Jurkat, Clone E6-1 (cell line): ENCODE measurements around the gene GJD2.

Source experiments
- DNase-seq: peaks from one replicate; pipeline ENCODE4 v3.0.0-alpha.2; 2011; ENCODE audit warnings: low read depth, low spot score
- H3K4me3 ChIP-seq: 2 replicates; pipeline ENCODE4 v1.5.1; 2011; ENCODE audit warnings: mild to moderate bottlenecking, low read length, control low read depth, moderate library complexity

Gene GJD2

DNA sequence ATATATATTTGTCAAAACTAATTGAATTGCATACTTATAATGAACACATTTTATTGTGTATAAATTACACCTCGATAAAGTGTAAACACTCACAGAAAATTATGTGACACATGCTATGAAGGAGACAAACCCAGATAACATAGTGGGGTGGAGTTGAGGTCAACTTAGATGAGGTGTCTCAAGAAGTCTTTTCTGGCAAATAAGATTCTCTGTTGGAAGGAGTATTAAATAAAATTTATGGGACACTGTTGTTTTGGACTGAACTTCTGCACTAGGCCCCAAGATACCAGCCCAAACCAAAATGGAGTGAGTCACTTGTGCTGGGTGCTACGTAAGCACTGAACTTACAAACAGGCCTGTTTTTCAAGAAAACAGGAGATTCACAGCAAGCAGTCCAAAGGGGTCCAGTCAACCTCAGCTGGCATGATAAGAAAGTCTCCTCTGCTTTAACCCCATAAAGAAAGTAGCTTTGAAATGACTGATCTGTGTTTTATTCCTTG lies 21.9 kb upstream of the GJD2 start:
- no peak for DNase-seq
- H3K4me3 ChIP-seq = no peak overlapping the region

DNA sequence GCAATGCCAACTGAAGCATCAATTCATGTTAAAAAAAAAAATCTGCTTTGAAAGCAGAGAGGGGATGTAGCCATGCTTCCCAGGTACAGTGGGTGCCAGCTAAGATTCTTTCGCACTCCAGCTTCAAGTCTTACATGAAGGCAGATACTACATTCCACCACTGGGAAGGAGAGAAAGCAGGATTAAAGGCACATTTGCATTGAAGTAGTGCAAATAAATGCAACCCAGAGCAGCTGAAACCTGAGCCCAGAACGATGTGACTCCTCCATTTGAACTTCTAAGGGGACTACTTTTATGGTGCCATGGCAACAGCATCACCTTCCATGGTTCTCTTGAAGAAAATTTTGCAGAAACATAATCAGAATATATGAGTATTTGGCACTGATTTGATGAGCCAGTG lies 19.1 kb upstream of the GJD2 start:
- DNase-seq = no peak
- H3K4me3 ChIP-seq = no peak overlapping the region

DNA sequence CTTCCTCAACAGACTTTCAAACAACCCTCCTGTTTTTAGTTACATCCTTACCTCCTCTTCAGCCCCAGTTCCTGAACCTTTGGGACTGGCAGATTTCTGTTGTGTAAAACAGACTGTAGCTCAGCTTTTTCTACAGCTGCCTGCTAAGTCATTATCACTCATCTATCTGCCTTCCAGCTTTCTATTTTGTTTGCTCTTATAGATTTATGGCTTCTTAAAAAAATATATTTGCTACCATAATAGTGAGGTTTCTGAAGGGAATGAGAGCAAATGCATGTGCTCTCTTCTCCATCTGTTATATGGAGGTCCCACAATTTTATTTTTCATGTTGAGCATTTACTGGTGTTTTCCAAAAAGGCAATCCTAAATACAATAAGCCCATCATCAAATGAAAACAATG lies 18.2 kb upstream of the GJD2 start:
- H3K4me3 ChIP-seq = no peak overlapping the region
- no peak for DNase-seq

DNA sequence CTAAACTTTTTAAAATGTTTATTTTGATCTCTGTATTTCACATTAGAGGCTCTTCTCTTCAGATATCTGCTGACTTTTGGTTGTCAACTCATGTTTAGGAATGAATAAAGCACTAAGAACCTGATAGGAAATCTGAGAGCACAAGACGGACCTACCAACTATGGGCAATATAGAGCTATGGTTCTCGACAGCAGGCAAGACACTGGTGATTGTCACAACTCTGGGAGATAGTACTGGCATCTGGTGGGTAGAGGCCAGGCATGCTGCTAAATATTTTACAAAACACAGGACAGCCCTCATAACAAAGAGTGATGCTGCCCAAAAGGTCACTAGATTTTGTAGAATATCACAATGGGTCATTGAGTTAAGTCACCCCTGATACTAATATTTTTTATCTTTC lies 17.5 kb upstream of the GJD2 start:
- no peak overlapping the region for H3K4me3 ChIP-seq
- no peak for DNase-seq

DNA sequence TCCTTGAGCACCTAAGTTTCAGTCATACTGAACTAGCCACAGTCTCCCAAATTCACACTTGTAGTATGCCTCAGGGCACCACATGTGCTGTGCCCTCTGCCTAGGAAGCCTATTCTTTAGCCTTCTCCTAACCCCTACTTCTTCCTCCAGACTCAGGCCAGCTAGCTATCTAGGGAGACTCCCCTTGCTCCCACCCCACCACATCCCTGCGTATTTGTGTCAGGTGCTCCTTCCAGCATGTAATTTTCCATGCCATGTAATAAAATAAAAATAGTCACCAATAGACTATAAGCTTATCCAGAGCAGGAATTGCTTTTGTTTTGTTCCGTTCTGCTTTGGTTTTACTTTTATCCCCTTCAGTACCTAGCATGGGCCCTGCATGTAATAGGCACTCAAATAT lies 14.9 kb upstream of the GJD2 start:
- no peak for DNase-seq
- no peak overlapping the region for H3K4me3 ChIP-seq

DNA sequence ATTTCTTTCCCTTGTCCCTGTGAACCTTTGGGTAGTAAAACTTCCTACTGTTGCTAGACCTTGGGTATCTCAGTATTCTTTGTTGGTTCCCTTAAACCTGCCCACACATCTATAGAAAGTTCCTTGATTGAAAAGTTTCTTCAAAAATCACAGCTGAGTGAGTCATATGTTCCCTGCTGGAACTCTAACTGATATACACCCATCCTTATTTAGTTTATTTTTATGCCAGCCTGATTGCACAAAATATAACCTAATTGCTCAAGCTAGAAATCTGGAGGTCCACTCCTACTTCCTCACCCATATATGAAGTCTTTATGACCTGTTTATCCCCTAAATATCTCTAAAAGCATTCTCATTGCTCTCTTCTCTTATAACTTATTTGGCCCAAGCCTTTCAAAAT lies 13.7 kb upstream of the GJD2 start:
- no peak overlapping the region for H3K4me3 ChIP-seq
- no peak for DNase-seq

DNA sequence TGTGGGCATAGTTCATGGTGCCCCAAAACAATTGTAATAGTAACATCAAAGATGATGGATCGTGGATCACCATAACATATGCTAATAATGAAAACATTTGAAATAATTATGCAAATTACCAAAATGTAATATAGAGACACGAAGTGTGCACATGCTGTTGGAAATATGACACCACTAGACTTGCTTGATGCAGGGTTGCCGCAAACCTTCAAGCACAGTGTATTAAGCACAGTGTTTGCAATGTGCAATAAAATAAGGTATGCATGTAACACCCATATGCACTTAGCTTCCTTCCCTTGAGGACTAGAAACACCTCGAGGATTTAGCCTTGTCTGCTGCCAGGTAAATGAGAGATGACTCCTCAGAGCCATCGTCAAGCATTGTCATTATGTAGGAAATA lies 10.9 kb upstream of the GJD2 start:
- H3K4me3 ChIP-seq = no peak overlapping the region
- DNase-seq = no peak

DNA sequence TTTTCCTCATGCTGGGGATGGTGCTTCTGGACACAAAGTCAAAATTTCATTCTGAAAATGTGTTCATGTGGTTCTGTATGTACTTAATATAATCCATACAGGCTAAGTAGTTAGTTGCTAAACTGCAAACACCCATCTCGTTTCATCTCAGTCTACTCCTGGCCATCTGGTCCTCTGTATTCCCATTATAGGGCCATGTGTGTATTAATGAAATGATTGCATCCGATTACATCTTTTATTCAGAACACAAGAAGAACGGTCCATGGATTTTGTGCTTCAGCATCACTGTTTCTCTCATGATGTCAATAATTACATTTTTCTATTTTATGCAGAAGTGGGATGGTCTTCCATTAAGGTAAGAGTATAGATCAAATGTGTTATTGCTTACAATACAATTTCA lies 6.1 kb upstream of the GJD2 start:
- H3K4me3 ChIP-seq = no peak overlapping the region

DNA sequence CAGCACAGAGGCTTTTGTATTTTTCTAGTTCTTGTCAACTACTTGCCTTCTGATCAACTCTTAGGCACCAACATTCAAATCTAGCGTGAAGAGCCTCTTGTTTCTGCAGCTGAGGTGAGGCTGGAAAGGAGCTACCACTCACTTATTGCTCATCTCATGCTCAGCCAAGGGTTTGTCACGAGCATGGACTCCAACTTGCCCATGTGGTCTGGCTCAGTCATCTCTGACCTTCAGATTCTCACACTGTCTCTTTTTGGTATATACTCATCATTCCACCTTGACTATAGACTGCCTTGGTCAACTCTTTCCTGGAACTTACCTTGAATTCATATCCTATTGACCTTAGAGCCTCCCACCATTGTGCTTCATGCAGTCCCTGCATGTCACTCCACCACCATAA lies 5.2 kb upstream of the GJD2 start:
- DNase-seq = no peak
- H3K4me3 ChIP-seq = no peak overlapping the region

More for the DNA sequence above, 6.1 kb upstream of the GJD2 start:
- no peak for DNase-seq

DNA sequence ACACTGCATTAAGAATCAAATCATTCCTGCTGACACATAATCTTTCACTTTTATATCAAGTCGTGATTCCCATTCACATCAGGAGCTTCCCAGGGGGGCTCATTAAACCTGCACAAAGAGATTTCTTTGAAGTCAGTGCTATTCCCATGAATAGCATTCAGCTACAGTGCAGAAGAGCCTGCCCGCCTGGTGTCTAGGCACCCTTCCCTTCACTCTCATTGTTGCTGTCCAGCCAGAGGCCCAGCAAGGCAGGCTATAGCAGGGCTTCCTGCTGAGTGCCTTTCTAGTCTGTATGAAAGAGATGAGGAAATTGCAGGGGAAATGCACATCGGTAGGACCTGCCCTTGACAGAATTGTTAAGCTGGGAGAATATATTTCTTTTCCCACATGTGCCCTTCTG lies 4.5 kb upstream of the GJD2 start:
- H3K4me3 ChIP-seq = no peak overlapping the region
- no peak for DNase-seq

DNA sequence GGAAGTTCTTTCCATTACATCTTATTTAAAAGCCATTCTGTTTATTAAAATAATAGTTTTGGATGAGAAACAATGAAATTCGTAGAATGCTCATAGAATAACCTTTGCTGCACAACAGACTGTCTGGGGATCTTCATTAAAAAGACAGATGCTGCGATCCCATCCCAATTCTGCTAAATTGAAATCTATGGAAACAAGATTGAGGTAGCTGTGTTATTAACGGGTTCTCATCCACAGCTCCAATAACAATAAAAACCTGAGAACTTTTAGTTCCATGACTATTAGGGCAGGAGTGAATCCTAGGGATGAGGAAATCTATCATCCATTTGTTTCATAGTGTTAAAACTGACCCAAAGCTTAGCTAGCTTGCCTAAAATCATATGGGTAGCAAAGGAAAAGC lies 2.5 kb upstream of the GJD2 start:
- no peak overlapping the region for H3K4me3 ChIP-seq
- DNase-seq = no peak

DNA sequence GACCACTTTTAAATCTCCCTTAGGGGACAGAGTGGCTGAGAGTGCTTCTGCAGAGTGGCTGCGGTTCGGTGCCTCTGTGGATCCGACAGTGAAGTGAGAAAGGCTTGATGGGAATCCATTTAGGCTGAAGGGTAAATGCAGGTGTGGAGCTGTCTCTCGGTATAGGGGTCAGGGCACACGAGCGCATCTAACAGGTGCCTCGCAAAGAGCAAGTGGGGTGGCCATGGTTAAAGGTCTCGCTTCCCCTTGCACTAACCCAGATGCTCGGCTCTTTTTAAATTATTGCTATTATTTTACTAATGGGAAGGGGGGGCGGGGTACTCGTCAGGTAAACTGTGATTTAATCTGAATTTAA lies 598 bp upstream of the GJD2 start:
- no peak for DNase-seq
- H3K4me3 ChIP-seq = no peak overlapping the region

DNA sequence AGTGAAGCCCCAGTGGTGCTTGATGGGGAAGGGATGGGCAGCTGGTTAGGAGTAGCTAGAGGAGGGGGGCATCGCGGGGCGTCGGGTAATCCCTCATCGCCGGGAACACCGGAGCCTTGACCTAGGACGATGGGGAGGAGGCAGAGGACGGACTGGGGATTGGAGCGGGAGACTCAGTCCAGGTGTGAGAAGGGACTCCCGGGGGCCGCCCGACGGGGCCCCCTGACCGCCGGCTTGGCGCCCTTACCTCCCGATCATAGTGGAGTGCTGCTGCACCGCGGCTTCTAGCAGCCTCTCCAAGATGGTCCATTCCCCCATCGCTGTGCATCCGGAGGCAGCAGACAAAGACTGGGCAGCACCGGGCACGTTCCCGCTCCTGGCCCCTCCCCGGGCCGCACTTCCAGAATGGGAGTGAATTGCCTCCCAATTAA lies 612 bp downstream of the GJD2 start:
- no peak overlapping the region for H3K4me3 ChIP-seq
- DNase-seq = no peak

DNA sequence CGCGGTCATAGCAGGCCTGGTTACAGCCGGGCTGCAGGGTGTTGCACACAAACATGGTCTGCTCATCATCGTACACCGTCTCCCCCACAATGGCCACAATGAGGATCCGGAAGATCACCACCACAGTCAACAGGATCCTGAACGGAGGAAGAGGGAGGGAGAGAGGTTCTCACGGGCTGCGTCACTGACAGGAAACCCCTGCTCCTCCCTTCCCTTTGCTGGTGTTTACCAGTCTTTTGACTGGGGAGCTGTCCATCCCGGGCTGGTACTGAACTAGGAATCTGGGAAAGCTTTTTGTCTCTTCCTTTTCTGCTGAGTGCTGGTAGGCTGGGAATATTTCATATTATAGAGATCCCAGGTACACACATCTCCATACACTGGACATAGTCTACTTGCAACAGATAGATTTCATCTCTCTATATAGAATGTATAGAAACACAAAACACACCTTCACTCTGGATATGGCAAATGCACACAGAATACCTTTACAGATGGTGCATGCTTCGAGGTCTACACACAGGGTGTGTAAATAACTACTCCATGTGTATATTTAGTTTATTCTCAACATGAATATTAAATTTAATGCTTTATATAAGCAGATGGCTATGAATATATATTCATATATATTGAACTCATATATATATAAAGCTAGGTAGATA lies 1.4 kb downstream of the GJD2 start:
- no peak overlapping the region for H3K4me3 ChIP-seq
- peak; percentile 16 for DNase-seq

DNA sequence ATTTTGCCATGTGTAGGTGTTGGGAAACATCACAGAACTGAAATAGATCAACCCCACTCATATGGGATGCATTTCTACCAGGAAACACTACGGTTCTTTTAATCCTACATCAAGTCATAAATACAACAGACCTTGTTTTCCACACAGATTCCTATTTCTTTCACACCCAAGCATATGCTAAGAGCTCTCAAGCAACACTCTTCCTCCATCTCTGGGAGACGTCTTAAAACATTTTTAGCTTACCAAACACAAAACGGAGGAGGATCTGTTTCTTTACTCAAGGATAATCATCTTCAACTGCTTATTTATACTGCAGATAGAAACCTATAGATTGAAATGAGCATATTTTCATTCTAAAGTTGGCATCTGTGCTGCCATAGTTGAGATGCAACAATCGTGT lies 5.1 kb downstream of the GJD2 start:
- H3K4me3 ChIP-seq = no peak overlapping the region
- DNase-seq = no peak

DNA sequence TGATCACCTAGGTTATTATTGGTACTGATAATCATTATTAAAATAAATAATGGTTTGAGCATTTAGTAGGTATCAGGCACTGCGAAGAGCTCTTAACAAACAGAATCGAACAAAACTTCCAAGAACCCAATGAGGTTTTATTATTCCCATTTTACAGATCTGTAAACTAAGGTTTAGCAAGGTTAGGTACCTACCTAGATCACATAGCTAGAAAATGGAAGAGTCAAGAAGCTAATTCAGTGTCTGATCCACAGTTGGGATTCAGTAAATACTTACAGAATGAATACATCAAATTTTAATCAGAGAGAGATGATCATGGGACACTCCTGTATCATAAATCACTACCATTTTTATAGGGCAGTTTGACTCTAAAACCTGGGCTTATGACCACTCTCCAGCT lies 15.5 kb downstream of the GJD2 start:
- no peak for DNase-seq
- no peak overlapping the region for H3K4me3 ChIP-seq

DNA sequence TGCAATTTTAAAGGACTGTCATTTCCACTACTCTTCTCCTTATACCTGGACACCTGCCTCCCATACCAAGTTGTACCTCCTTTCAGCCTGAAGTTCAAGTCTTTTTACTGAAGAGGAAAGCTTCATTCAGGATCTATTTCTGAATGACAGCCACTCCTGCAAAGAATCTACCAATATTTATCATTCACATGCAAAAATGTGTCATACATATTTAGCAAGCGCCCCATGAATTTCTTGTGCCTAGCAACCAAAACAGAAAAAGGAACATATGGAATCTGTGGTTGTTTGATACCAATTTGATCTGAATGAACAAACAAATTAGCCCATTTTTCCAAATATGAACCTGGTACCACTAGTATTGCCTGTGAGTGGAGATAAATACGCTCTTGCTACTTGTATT lies 16.8 kb downstream of the GJD2 start:
- DNase-seq = no peak
- H3K4me3 ChIP-seq = no peak overlapping the region

DNA sequence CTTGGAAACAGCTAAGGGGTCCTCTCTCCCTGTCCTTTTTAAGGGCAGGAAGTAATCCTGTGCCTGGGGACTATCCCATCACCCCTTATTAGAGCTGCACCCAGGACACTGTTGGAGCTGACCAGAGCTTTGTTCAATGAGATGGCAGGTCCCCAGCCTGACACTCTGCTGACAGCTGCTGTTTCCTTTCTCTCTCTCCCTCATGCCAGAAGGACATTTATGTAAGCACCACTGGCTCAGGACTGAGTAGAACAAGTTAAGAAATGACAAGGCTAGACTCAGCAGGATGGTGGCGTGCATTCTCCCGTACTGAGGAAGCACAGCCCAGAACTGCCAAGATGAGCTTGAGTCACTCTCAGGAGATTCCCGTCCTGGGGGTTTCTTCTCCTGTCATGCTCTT lies 17.3 kb downstream of the GJD2 start:
- DNase-seq = no peak
- no peak overlapping the region for H3K4me3 ChIP-seq

DNA sequence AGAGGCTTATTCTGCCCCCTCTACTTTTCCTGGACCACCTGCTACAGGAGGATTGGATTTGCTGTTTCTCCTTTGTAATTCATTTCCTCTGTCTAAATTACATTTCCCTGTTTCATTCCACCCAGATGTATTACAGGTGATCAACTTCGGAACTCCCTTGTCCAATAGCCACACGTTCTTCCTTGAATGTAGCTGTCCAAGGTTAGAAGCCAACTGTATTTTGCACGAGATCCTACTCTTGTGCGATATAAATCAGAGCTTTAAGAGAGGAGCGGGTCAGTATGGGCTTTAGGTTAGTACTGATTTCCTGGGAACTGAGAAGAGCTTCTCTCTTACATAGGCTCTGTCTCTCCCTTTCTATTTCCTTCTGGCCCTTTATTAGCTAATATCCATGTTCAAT lies 20.5 kb downstream of the GJD2 start:
- H3K4me3 ChIP-seq = no peak overlapping the region
- DNase-seq = no peak

DNA sequence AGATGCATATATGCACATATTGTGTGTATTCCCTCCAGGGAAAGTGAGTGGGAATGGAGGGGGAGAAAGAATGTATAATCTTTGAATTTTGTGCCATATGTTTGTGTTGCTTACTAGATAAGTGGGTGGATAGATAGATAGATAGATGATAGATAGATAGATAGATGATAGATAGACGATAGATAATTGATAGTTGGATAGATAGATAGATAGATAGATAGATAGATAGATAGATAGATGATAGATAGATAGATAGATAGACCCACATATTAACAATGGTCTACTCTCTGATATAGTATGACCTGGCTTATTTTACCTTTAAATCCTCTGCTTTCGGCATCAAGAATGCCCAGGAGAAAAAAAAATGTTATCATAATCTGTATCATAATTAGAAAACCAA lies 21.2 kb downstream of the GJD2 start:
- H3K4me3 ChIP-seq = no peak overlapping the region
- DNase-seq = no peak

DNA sequence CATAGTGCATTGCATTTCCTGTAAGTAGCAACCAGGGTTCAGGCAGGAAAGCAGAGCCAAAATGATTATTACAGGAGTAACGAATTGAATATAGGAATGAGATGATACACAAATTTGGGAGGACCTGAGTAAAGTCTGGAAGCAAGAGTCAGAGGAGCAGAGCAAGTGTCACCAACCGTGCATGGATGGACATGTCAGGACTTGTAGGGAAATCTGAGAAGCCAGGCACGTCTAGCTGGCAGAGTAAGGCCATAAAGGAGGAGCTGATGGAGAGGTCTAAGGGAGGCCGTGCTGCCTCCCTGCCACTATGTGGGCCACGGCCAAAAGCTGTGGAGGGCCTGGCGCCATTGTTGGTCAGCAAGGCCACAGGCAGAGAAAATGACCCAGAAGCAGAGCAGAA lies 22.4 kb downstream of the GJD2 start:
- H3K4me3 ChIP-seq = no peak overlapping the region
- no peak for DNase-seq

DNA sequence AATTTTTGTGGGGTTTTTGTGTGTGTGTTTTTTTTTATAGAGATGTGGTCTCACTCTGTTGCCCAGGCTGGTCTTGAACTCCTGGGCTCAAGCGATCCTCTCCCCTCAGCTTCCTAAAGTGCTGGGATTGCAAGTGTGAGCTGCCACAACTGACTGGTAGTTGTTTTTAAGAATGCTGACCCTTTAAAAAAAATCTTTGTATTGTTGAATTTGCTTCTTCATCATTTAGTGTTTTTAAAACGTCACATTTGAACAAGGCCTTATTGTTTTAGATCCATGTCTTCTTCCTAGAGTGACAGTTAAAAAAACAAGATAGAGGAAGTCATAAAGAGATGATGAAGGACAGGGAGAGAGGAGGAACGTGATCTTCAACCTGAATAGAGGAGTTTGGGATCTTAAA lies 24.1 kb downstream of the GJD2 start:
- H3K4me3 ChIP-seq = no peak overlapping the region
- DNase-seq = no peak
